Liver (tissue), 9 donors: ENCODE data around the gene CASP9. TPM values are rescaled to one million over a fixed set of nuclear protein-coding genes. Genes with fewer than 3 reads are reported as not detected.

Experiments
- DNase-seq: peaks from one replicate; pipeline ENCODE4 v3.0.0-alpha.2; 2017; ENCODE audit warnings: low spot score
- H3K27ac ChIP-seq, 2 donors: one replicate each; pipeline ENCODE4 v1.7.0; 2013; ENCODE audit warnings: inconsistent platforms in 2 of 2, low read length in 2 of 2, control low read depth in 1 of 2, low read depth in 1 of 2, mild to moderate bottlenecking in 1 of 2
- H3K27me3 ChIP-seq, 4 donors: one replicate each; pipeline versions ENCODE4 v1.6.1 to v1.7.0; 2013; ENCODE audit warnings: low read length in 3 of 4, inconsistent platforms in 1 of 4, mild to moderate bottlenecking in 1 of 4, moderate library complexity in 1 of 4; ENCODE audit not compliant: control insufficient read depth in 4 of 4, insufficient read depth in 4 of 4
- H3K36me3 ChIP-seq, 4 donors: one replicate each; pipeline versions ENCODE4 v1.6.1 to v1.7.0; 2013; ENCODE audit warnings: low read length in 3 of 4, mild to moderate bottlenecking in 3 of 4, low read depth in 1 of 4, moderate library complexity in 1 of 4; ENCODE audit not compliant: control insufficient read depth in 4 of 4, insufficient read depth in 3 of 4
- H3K4me1 ChIP-seq, 4 donors: one replicate each; pipeline versions ENCODE4 v1.6.1 to v1.7.0; 2013; ENCODE audit warnings: low read length in 3 of 4, mild to moderate bottlenecking in 3 of 4, moderate library complexity in 1 of 4; ENCODE audit not compliant: control insufficient read depth in 4 of 4, insufficient read depth in 4 of 4
- H3K4me3 ChIP-seq, 3 donors: one replicate each; pipeline versions ENCODE4 v1.6.1 to v1.7.0; 2013; ENCODE audit warnings: low read length in 3 of 3, control low read depth in 1 of 3, low read depth in 1 of 3, mild to moderate bottlenecking in 1 of 3
- H3K9ac ChIP-seq, 2 donors: one replicate each; pipeline ENCODE4 v1.7.0; 2013; ENCODE audit warnings: low read length in 2 of 2, mild to moderate bottlenecking in 2 of 2, moderate library complexity in 2 of 2, control low read depth in 1 of 2, low read depth in 1 of 2
- H3K9me3 ChIP-seq, 4 donors: one replicate each; pipeline versions ENCODE4 v1.6.1 to v1.7.0; 2013; ENCODE audit warnings: low read length in 3 of 4; ENCODE audit not compliant: control insufficient read depth in 4 of 4
- ATF3 ChIP-seq: IDR thresholded peaks from 2 replicates; pipeline ENCODE4 v1.6.1; 2016; ENCODE audit warnings: antibody characterized with exemption
- CTCF ChIP-seq: fragments of 150-350 bp; IDR thresholded peaks from 2 replicates; pipeline ENCODE4 v1.5.1; 2017; ENCODE audit warnings: improper control_type of control experiment, low read depth, low read length; ENCODE audit not compliant: missing input control
- EGR1 ChIP-seq, 2 donors: IDR thresholded peaks; 2 replicates each; pipeline ENCODE4 v1.6.1; 2016 to 2018; ENCODE audit warnings: antibody characterized with exemption in 2 of 2, low read depth in 2 of 2
- FOXA1 ChIP-seq: IDR thresholded peaks from 2 replicates; pipeline ENCODE4 v1.6.1; 2016; ENCODE audit warnings: antibody characterized with exemption
- FOXA2 ChIP-seq: IDR thresholded peaks from 2 replicates; pipeline ENCODE4 v1.6.1; 2016; ENCODE audit warnings: antibody characterized with exemption
- GABPA ChIP-seq, 2 donors: IDR thresholded peaks in 1 of 2; conservative IDR thresholded peaks in 1 of 2; 2 replicates each; pipeline ENCODE4 v1.6.1; 2016; ENCODE audit warnings: antibody characterized with exemption in 2 of 2, mild to moderate bottlenecking in 1 of 2, moderate library complexity in 1 of 2
- HNF4A ChIP-seq, 2 donors: conservative IDR thresholded peaks; 2 replicates each; pipeline ENCODE4 v1.6.1; 2016; ENCODE audit warnings: antibody characterized with exemption in 2 of 2, mild to moderate bottlenecking in 2 of 2
- HNF4G ChIP-seq: IDR thresholded peaks from 2 replicates; pipeline ENCODE4 v1.6.1; 2016; ENCODE audit warnings: antibody characterized with exemption
- JUND ChIP-seq, 2 donors: IDR thresholded peaks; 2 replicates each; pipeline ENCODE4 v1.6.1; 2016; ENCODE audit warnings: antibody characterized with exemption in 2 of 2
- MAX ChIP-seq: IDR thresholded peaks from 2 replicates; pipeline ENCODE4 v1.6.1; 2016; ENCODE audit warnings: antibody characterized with exemption
- RAD21 ChIP-seq, 2 donors: IDR thresholded peaks; 2 replicates each; pipeline ENCODE4 v1.6.1; 2016; ENCODE audit warnings: antibody characterized with exemption in 2 of 2, mild to moderate bottlenecking in 2 of 2
- RXRA ChIP-seq, 2 donors: IDR thresholded peaks; 2 replicates each; pipeline ENCODE4 v1.6.1; 2017 to 2018; ENCODE audit warnings: antibody characterized with exemption in 2 of 2, mild to moderate bottlenecking in 1 of 2
- SP1 ChIP-seq: IDR thresholded peaks from 2 replicates; pipeline ENCODE4 v1.6.1; 2018; ENCODE audit warnings: antibody characterized with exemption, mild to moderate bottlenecking
- TAF1 ChIP-seq: conservative IDR thresholded peaks from 2 replicates; pipeline ENCODE4 v1.6.1; 2016; ENCODE audit warnings: antibody characterized with exemption, mild to moderate bottlenecking
- YY1 ChIP-seq: IDR thresholded peaks from 2 replicates; pipeline ENCODE4 v1.6.1; 2016; ENCODE audit warnings: antibody characterized with exemption, mild to moderate bottlenecking
- ZBTB33 ChIP-seq: IDR thresholded peaks from 2 replicates; pipeline ENCODE4 v1.6.1; 2016; ENCODE audit warnings: antibody characterized with exemption
- WGBS: extraction: QIAGEN DNeasy Blood & Tissue Kit; methylation state at CpG from one replicate; pipeline ENCODE4 v1.1.7; 2013; 5-methylcytosine and 5-hydroxymethylcytosine counted together
- polyA plus RNA-seq, 2 donors: library from polyadenylated mRNA; stranded (reverse) in 1 of 2; unstranded in 1 of 2; fragments of 200-250 nt in 1 of 2; fragments of >200 nt in 1 of 2; fragmentation: Nextera tagmentation in 1 of 2; extraction: Ambion mirVana in 1 of 2; gene quantifications; one replicate each; pipeline versions ENCODE4 v1.2.1 to v1.2.3, GENCODE V29; 2013 to 2015
- total RNA-seq, 2 donors: library from RNA; depleted of rRNA; stranded (reverse); fragments of >200 nt; gene quantifications; one replicate each; pipeline ENCODE4 v1.2.3, GENCODE V29; 2014
- donor health status: healthy.
- donor health status: healthy.
- donor health status: healthy.
- donor health status: healthy.
- donor health status: healthy.

The CASP9 gene
- total and polyA plus RNA-seq, 4 donors: 2.8 to 5.8 (median 4.3) TPM

- DNase-seq: no peak
- Histone ChIP-seq H3K27ac (no peak overlapping the region), H3K4me3 (no peak overlapping the region), H3K36me3 (no peaks in the 10 kb centered on the region), H3K9me3 (no peaks in the 10 kb centered on the region), H3K27me3 (no peaks in the 10 kb centered on the region), H3K4me1 (no peaks in the 10 kb centered on the region), H3K9ac (no peak overlapping the region)
- 93% methylated on average over 3 of the region's 3 CpGs for WGBS
- TF ChIP-seq RAD21 (IDR thresholded peaks at IDR 0.05): no peak
- TF ChIP-seq ZBTB33: no peak
- TF ChIP-seq FOXA1: no peak
- no peak for TF ChIP-seq CTCF
- no peak for TF ChIP-seq FOXA2
These were observed 75.0 kb downstream of the CASP9 start for GRCh38 chr1:15448877-15449462.

- no peaks in the 10 kb centered on the region for H3K36me3 ChIP-seq
- no peak for TF ChIP-seq TAF1
- no peak for TF ChIP-seq FOXA2
- no peak for TF ChIP-seq ZBTB33
- no peak for TF ChIP-seq HNF4G
- H3K9me3 ChIP-seq: no peaks in the 10 kb centered on the region
- WGBS: 81% methylated on average over 4 of the region's 4 CpGs
- no peak overlapping the region for H3K27ac ChIP-seq
- DNase-seq: no peak
- H3K9ac ChIP-seq: no peak overlapping the region
- H3K27me3 ChIP-seq: no peaks in the 10 kb centered on the region
- H3K4me1 ChIP-seq: no peaks in the 10 kb centered on the region
- H3K4me3 ChIP-seq: no peak overlapping the region
These were observed 77.8 kb downstream of the CASP9 start for GRCh38 chr1:15446212-15446611.

- TF ChIP-seq ZBTB33: no peak
- no peak for TF ChIP-seq JUND (IDR thresholded peaks at IDR 0.05)
- no peak for TF ChIP-seq RXRA (IDR thresholded peaks at IDR 0.05)
- TF ChIP-seq EGR1 (IDR thresholded peaks at IDR 0.05; ENCODE audit: low read depth in 2 of 2): no peak
- no peak for TF ChIP-seq GABPA (IDR thresholded peaks at IDR 0.05 in 1 of 2, conservative IDR thresholded peaks at IDR 0.05 in 1 of 2)
- TF ChIP-seq FOXA1: no peak
- no peak for TF ChIP-seq HNF4A (conservative IDR thresholded peaks at IDR 0.05)
- no peak for TF ChIP-seq ATF3
- TF ChIP-seq TAF1: no peak
- no peak for TF ChIP-seq YY1
- TF ChIP-seq SP1: no peak
- TF ChIP-seq MAX: no peak
- no peak for TF ChIP-seq HNF4G
- Histone ChIP-seq H3K9me3 (no peaks in the 10 kb centered on the region), H3K4me1 (no peaks in the 10 kb centered on the region), H3K4me3 (no peak overlapping the region), H3K27ac (no peak overlapping the region), H3K27me3 (no peaks in the 10 kb centered on the region), H3K9ac (no peak overlapping the region), H3K36me3 (no peaks in the 10 kb centered on the region)
- DNase-seq: no peak
- WGBS: 86% methylated on average over 14 of the region's 14 CpGs
These were observed 78.5 kb downstream of the CASP9 start for GRCh38 chr1:15445390-15446122.
